Hepatocyte (in vitro differentiated cells): ENCODE measurements around the gene NSMF. TPM values are rescaled to one million over a fixed set of nuclear protein-coding genes. Genes with fewer than 3 reads are reported as not detected.
"Not testable (repeated sequence)": the region's sequence is repeated elsewhere in the genome, so short reads cannot be mapped to it uniquely, and the experiment has no call there.

Experiments
- DNase-seq: peaks from one replicate; pipeline ENCODE4 v3.0.0-alpha.2; 2016; ENCODE audit warnings: low spot score
- H2AFZ ChIP-seq: fragments of 200-600 bp; sonication (generic); 2 replicates; pipeline ENCODE4 v1.6.0; 2016; ENCODE audit warnings: antibody characterized with exemption, mild to moderate bottlenecking
- H3K27ac ChIP-seq: fragments of 200-600 bp; sonication (generic); 2 replicates; pipeline ENCODE4 v1.5.1; 2016; ENCODE audit warnings: mild to moderate bottlenecking
- H3K27me3 ChIP-seq: fragments of 200-600 bp; sonication (generic); 2 replicates; pipeline ENCODE4 v1.6.1; 2016
- H3K36me3 ChIP-seq: fragments of 200-600 bp; sonication (generic); replicated peaks from 2 replicates; pipeline ENCODE4 v1.5.1; 2016; ENCODE audit warnings: low read depth; ENCODE audit not compliant: insufficient read depth
- H3K4me1 ChIP-seq: fragments of 200-600 bp; sonication (generic); 2 replicates; pipeline ENCODE4 v1.5.1; 2016; ENCODE audit warnings: mild to moderate bottlenecking, moderate library complexity; ENCODE audit not compliant: insufficient read depth
- H3K4me2 ChIP-seq: fragments of 200-600 bp; sonication (generic); 2 replicates; pipeline ENCODE4 v1.6.0; 2016
- H3K4me3 ChIP-seq: fragments of 200-600 bp; sonication (generic); 2 replicates; pipeline ENCODE4 v1.5.1; 2016; ENCODE audit warnings: mild to moderate bottlenecking
- H3K79me2 ChIP-seq: fragments of 200-600 bp; sonication (generic); 2 replicates; pipeline ENCODE4 v1.6.0; 2017; ENCODE audit warnings: mild to moderate bottlenecking
- H3K9me2 ChIP-seq: fragments of 200-600 bp; sonication (generic); replicated peaks from 2 replicates; pipeline ENCODE4 v1.6.0; 2017; ENCODE audit warnings: mild to moderate bottlenecking; ENCODE audit not compliant: insufficient read depth
- H3K9me3 ChIP-seq: fragments of 200-600 bp; sonication (generic); 2 replicates; pipeline ENCODE4 v1.5.1; 2016; ENCODE audit warnings: low read depth, mild to moderate bottlenecking
- H4K20me1 ChIP-seq: fragments of 200-600 bp; sonication (generic); 2 replicates; pipeline ENCODE4 v1.6.0; 2016; ENCODE audit warnings: mild to moderate bottlenecking; ENCODE audit not compliant: insufficient read depth, poor library complexity, severe bottlenecking
- EZH2 ChIP-seq: fragments of 200-600 bp; sonication (generic); IDR thresholded peaks from 2 replicates; pipeline ENCODE4 v1.6.1; 2016; ENCODE audit warnings: antibody characterized with exemption, mild to moderate bottlenecking, borderline replicate concordance
- EZH2phosphoT487 ChIP-seq: fragments of 200-600 bp; sonication (generic); IDR thresholded peaks from one replicate; pipeline ENCODE4 v1.6.1; 2018; ENCODE audit warnings: antibody characterized with exemption, mild to moderate bottlenecking, low read depth, moderate library complexity; ENCODE audit not compliant: unreplicated experiment, severe bottlenecking
- WGBS: methylation state at CpG from one replicate; pipeline ENCODE4 v1.1.6; 2016; ENCODE audit warnings: low lambda C conversion rate; ENCODE audit errors: missing lambda C conversion rate; 5-methylcytosine and 5-hydroxymethylcytosine counted together
- polyA plus RNA-seq: library from polyadenylated mRNA; unstranded; fragments of >200 nt; fragmentation: Nextera tagmentation; extraction: Ambion mirVana; gene quantifications from 2 replicates; pipeline ENCODE4 v1.2.1, GENCODE V29; 2016
- total RNA-seq: library from RNA; depleted of rRNA; stranded (reverse); fragments of >200 nt; gene quantifications from 2 replicates; pipeline ENCODE4 v1.2.3, GENCODE V29; 2014
- TF ChIP-seq, protein P1 (sequence below): fragments of 200-600 bp; sonication (generic); IDR thresholded peaks from 2 replicates; pipeline ENCODE4 v1.5.1; 2016; ENCODE audit warnings: antibody characterized with exemption, mild to moderate bottlenecking; ENCODE audit not compliant: poor library complexity

The NSMF gene
- total and polyA plus RNA-seq, 2 experiments from 2014 or later = 39.5 to 51.6 TPM

GRCh38 chr9:137411260-137411644, 47.9 kb downstream of the NSMF start:
- Histone ChIP-seq H3K36me3 (no peaks in the 10 kb centered on the region), H3K4me1 (peaks cover 4% of the 10 kb centered on the region), H3K9me3 (no peaks in the 10 kb centered on the region), H3K4me2 (no peak overlapping the region), H4K20me1 (no peaks in the 10 kb centered on the region), H3K79me2 (peaks cover 18% of the 10 kb centered on the region), H2AFZ (no peak overlapping the region), H3K4me3 (no peak overlapping the region), H3K9me2 (no peaks in the 10 kb centered on the region), H3K27me3 (no peaks in the 10 kb centered on the region), H3K27ac (no peak overlapping the region)
- WGBS = 92% methylated on average over 17 of the region's 17 CpGs
- TF ChIP-seq, protein P1, sequence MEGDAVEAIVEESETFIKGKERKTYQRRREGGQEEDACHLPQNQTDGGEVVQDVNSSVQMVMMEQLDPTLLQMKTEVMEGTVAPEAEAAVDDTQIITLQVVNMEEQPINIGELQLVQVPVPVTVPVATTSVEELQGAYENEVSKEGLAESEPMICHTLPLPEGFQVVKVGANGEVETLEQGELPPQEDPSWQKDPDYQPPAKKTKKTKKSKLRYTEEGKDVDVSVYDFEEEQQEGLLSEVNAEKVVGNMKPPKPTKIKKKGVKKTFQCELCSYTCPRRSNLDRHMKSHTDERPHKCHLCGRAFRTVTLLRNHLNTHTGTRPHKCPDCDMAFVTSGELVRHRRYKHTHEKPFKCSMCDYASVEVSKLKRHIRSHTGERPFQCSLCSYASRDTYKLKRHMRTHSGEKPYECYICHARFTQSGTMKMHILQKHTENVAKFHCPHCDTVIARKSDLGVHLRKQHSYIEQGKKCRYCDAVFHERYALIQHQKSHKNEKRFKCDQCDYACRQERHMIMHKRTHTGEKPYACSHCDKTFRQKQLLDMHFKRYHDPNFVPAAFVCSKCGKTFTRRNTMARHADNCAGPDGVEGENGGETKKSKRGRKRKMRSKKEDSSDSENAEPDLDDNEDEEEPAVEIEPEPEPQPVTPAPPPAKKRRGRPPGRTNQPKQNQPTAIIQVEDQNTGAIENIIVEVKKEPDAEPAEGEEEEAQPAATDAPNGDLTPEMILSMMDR = no peak
- TF ChIP-seq EZH2phosphoT487 (no peak), EZH2 (no peak)
- no peak for DNase-seq

DNA sequence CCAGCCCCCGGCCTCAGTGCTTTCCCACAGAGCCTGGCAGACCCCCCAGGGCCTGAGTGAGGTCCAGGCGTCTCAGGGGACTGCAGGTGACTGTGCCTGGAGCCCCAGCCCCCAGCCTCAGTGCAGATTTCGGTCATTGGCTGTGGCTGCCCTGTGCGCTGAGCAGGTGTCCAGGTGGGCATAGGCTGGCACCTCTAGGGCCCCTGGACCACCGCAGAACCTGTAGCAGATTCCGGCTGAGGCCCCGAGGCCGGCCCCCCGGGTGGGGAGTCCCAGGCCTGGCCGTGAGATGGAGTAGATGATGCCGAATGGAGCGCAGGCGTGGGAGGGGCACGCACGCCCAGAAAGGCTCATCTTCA, 48.3 kb downstream of the NSMF start:
- TF ChIP-seq EZH2phosphoT487 = no peak
- no peak for TF ChIP-seq EZH2
- TF ChIP-seq, protein P1 = no peak
- no peaks in the 10 kb centered on the region for H3K9me3 ChIP-seq
- 93% methylated on average over 9 of the region's 15 CpGs for WGBS
- H3K9me2 ChIP-seq = no peaks in the 10 kb centered on the region
- H2AFZ ChIP-seq = no peak overlapping the region
- peaks cover 2% of the 10 kb centered on the region for H4K20me1 ChIP-seq
- H3K4me1 ChIP-seq = peaks cover 7% of the 10 kb centered on the region
- no peak overlapping the region for H3K4me2 ChIP-seq
- H3K27ac ChIP-seq = no peak overlapping the region
- H3K36me3 ChIP-seq = no peaks in the 10 kb centered on the region
- no peak for DNase-seq
- no peak overlapping the region for H3K4me3 ChIP-seq
- no peaks in the 10 kb centered on the region for H3K27me3 ChIP-seq
- peaks cover 18% of the 10 kb centered on the region for H3K79me2 ChIP-seq

DNA sequence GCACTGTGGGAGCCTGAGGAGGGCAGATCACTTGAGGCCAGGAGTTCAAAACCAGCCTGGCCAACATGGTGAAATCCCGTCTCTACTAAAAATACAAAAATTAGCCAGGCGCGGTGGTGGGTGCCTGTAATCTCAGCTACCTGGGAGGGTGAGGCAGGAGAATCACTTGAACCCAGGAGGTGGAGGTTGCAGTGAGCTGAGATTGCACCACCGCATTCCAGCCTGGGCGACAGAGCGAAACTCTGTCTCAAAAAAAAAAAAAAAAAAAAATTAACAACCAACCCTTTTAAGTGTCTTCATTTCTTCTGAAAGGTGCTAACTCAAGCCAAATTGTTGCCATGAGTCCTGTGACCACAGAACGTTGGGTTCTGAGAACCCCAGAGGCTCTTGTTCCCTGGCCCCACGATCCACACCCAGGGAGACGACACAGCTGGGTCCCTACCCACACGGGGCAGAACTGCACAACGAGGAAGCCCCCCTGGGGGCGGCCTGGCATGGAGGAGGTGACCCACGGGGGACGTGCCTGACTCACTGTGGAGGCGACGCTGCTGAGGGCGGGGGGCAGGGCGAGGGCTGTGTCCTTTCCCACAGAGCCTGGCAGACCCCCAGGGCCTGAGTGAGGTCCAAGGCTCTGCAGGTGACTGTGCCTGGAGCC, 48.8 kb downstream of the NSMF start:
- WGBS = 93% methylated on average over 17 of the region's 18 CpGs
- H3K79me2 ChIP-seq = peaks cover 17% of the 10 kb centered on the region
- not testable (repeated sequence) for H3K27ac ChIP-seq, H3K4me1 ChIP-seq, H3K4me3 ChIP-seq, DNase-seq, H4K20me1 ChIP-seq, H3K9me3 ChIP-seq, H3K9me2 ChIP-seq, H3K4me2 ChIP-seq, H3K27me3 ChIP-seq, H3K36me3 ChIP-seq, H2AFZ ChIP-seq

DNA sequence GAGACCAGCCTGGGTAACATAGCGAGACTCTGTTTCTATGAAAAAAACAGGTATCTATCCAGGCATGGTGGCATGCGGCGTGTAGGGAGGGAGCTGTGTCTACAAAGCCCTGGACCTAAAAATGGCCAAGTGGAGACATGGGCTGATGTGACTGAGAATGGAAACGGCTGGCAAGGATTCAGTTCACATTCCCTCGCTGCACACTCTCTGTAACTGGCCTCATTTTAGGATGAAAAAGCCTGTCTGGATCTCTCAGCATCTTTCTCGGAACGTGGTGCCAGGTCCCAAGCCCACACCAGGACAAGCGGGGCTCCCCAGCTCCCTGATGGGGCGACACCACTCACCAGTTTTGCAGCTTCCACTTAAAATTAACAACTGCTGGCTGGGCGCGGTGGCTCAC, 49.6 kb downstream of the NSMF start:
- TF ChIP-seq EZH2 (no peak), EZH2phosphoT487 (no peak)
- TF ChIP-seq, protein P1 = no peak
- WGBS = 94% methylated on average over 11 of the region's 11 CpGs
- peaks cover 3% of the 10 kb centered on the region for H4K20me1 ChIP-seq

More for the DNA sequence above, 49.6 kb downstream of the NSMF start:
- no peaks in the 10 kb centered on the region for H3K27me3 ChIP-seq
- no peak for DNase-seq
- H3K79me2 ChIP-seq = peaks cover 14% of the 10 kb centered on the region
- H3K9me3 ChIP-seq = no peaks in the 10 kb centered on the region
- no peak overlapping the region for H3K27ac ChIP-seq
- peaks cover 7% of the 10 kb centered on the region for H3K4me1 ChIP-seq
- no peaks in the 10 kb centered on the region for H3K9me2 ChIP-seq
- H3K4me2 ChIP-seq = no peak overlapping the region
- H2AFZ ChIP-seq = no peak overlapping the region
- no peaks in the 10 kb centered on the region for H3K36me3 ChIP-seq
- no peak overlapping the region for H3K4me3 ChIP-seq
